C4-2B (cell line): ENCODE results near the gene AAK1.
"Not testable (repeated sequence)": the region's sequence is repeated elsewhere in the genome, so short reads cannot be mapped to it uniquely, and the experiment has no call there.

Experiments
- H3K27ac ChIP-seq: fragments of 450-650 bp; 2 replicates; pipeline ENCODE4 v1.5.1; 2017
- CTCF ChIP-seq: fragments of 450-650 bp; conservative IDR thresholded peaks from 2 replicates; pipeline ENCODE4 v1.5.1; 2017; ENCODE audit warnings: mild to moderate bottlenecking
- ZFX ChIP-seq: fragments of 450-650 bp; IDR thresholded peaks from 2 replicates; pipeline ENCODE4 v1.6.1; 2017

Gene AAK1

GRCh38 chr2:69623236-69623635, 20.3 kb downstream of the AAK1 start:
- H3K27ac ChIP-seq: no peak overlapping the region
- TF ChIP-seq CTCF (no peak), ZFX (no peak)

DNA sequence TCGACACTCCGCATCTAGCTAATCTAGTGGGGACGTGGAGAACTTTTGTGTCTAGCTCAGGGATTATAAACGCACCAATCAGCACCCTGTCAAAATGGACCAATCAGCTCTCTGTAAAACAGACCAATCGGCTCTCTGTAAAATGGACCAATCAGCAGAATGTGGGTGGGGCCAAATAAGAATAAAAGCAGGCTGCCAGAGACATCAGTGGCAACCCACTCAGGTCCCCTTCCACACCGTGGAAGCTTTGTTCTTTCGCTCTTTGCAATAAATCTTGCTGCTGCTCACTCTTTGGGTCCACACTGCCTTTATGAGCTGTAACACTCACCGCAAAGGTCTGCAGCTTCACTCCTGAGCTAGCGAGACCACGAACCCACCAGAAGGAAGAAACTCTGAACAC, 20.7 kb downstream of the AAK1 start:
- not testable (repeated sequence) for H3K27ac ChIP-seq

DNA sequence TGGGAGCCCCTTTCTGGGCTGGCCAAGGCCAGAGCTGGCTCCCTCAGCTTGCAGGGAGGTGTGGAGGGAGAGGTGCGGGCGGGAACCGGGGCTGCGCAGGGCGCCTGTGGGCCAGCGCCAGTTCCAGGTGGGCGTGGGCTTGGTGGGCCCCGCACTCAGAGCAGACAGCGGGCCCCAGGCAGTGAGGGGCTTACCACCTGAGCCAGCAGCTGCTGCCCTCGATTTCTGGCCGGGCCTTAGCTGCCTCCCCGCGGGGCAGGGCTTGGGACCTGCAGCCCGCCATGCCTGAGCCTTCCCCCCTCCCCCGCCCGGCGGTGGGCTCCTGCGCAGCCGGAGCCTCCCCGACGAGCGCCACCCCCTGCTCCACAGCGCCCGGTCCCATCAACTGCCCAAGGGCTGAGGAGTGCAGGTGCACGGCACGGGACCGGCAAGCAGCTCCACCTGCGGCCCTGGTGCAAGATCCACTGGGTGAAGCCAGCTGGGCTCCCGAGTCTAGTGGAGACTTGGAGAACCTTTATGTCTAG, 21.5 kb downstream of the AAK1 start:
- not testable (repeated sequence) for H3K27ac ChIP-seq

DNA sequence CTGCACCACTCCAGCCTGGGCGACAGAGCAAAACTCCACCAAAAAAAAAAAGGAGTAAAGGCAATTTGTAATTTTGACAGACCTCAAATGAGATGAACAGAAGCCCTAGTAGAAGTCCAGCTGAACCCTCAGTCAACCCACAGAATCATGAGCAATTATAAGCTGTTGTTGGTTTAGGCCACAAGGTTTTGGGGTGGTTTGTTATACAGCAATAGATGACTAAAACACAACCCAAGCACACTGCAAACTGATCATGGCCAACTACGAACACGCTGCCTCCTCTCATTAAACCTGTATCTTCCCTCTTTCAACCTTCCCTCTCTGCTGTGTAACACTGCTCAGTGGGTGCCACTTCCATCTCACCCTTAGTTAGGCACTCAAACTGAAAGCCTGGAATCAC, 22.1 kb downstream of the AAK1 start:
- TF ChIP-seq CTCF (no peak), ZFX (no peak)
- no peak overlapping the region for H3K27ac ChIP-seq

DNA sequence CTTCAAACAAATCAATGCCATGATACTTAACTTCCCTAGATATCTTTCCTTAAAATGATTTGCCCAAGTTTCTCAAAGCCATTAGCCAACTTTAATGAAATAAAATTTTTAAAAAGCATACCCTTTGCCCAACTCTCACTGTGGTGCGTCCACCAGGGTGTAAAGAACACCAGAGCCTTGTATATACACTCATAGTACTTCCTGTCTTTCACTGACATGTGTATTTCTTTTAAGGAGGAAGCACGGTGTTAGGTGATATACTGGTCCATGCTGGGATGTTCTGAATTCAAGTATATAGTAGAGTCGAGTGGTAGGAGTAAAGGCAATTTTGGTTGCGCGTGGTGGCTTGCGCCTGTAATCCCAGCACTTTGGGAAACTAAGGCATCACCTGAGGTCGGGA, 22.7 kb downstream of the AAK1 start:
- no peak overlapping the region for H3K27ac ChIP-seq
- TF ChIP-seq CTCF (no peak), ZFX (no peak)

DNA sequence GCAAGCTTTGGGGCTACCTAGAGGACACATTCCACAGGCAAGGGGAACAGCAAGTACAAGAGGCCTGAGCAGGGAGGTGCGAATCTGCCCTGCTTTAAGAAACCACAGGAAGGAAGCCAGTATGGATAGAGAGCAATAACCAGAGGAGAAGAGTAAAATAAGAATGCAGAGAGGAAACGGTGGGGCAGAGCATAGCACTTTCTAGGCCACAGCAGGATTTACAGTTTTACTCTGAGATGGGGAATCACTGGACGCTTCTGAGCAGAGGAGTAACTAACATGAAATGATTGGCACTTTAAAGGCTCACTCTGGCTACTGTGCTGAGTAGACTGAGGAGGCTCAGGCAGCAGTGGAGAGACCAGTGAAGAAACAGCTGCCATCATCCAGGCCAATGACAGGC, 23.8 kb downstream of the AAK1 start:
- no peak for TF ChIP-seq CTCF
- no peak for TF ChIP-seq ZFX
- H3K27ac ChIP-seq: no peak overlapping the region

DNA sequence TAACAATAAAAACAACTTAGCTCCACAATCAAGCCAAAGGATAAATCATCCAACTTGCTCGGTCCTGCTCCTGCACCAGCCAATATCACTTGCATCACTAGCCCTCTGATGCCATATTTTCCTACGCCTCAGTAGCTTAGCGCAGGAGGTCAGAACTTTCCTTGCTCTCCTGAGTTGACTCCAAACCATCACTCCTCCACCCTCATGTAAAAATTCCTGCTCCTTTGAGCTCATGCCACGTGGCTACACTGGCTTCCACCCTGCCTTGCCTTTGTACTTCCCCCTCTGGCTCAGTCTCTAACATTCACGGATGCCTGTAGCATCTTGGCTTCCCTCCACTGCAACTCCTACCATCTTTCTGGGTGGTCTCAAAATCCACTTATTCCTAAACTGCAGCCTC, 25.2 kb downstream of the AAK1 start:
- TF ChIP-seq CTCF: no peak
- no peak for TF ChIP-seq ZFX
- no peak overlapping the region for H3K27ac ChIP-seq

DNA sequence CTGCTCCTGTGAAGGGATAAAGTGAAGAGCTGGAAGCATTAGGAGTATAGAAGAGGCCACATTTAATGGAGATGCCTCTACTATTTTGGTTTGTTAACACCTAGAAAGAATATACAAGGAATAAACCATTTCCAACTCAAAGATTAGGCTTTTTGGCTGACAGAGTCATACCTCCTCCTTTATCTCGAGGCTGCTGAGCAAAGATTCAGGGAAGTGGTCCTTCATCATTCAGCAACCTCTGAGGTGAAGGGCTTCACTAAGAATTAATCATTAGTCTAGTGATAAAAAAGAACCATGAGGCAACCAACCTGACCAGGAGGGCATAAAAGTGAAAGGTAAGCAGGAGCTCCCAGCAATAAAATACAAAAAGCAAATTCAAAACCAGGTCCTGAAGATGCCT, 25.8 kb downstream of the AAK1 start:
- H3K27ac ChIP-seq: no peak overlapping the region
- TF ChIP-seq ZFX (no peak), CTCF (no peak)

- H3K27ac ChIP-seq: no peak overlapping the region
- no peak for TF ChIP-seq CTCF
- TF ChIP-seq ZFX: no peak
Observed at GRCh38 chr2:69616755-69617154, 26.8 kb downstream of the AAK1 start.
